SK-N-SH treated with all-trans-retinoic acid at 6 μM for 48 hours (cell line): ENCODE measurements around the gene MYL10.

ENCODE experiments used
- ATAC-seq: fragments of 200-7000 bp; cut with Tn5 transposase; 3 replicates; pipeline ENCODE4 v1.9.1; 2020; ENCODE audit warnings: mild to moderate bottlenecking, moderate library complexity
- ARNTL ChIP-seq: fragments of 450-650 bp; formaldehyde crosslinking; IDR thresholded peaks from 2 replicates; pipeline ENCODE4 v1.5.0; 2020; ENCODE audit warnings: low read depth, mild to moderate bottlenecking, moderate library complexity, borderline replicate concordance
- BACH2 ChIP-seq: fragments of 250-450 bp; sonication (Bioruptor Pico); IDR thresholded peaks from 2 replicates; pipeline ENCODE4 v1.9.0; 2021; ENCODE audit warnings: mild to moderate bottlenecking, borderline replicate concordance
- CREB5 ChIP-seq: fragments of 250-450 bp; sonication (Bioruptor Pico); IDR thresholded peaks from 2 replicates; pipeline ENCODE4 v1.5.1; 2020; ENCODE audit warnings: low read depth, mild to moderate bottlenecking, moderate library complexity
- CSDC2 ChIP-seq: fragments of 250-450 bp; sonication (Bioruptor Pico); IDR thresholded peaks from 2 replicates; pipeline ENCODE4 v1.5.0; 2020; ENCODE audit warnings: mild to moderate bottlenecking, moderate library complexity
- GLIS3 ChIP-seq: fragments of 250-450 bp; sonication (Bioruptor Pico); IDR thresholded peaks from 2 replicates; pipeline ENCODE4 v1.5.0; 2020; ENCODE audit warnings: mild to moderate bottlenecking, moderate library complexity
- ISL1 ChIP-seq: fragments of 250-450 bp; sonication (Bioruptor Pico); IDR thresholded peaks from 2 replicates; pipeline ENCODE4 v2.1.2; 2022; ENCODE audit warnings: mild to moderate bottlenecking, moderate library complexity
- PATZ1 ChIP-seq: fragments of 250-450 bp; sonication (Bioruptor Pico); IDR thresholded peaks from 2 replicates; pipeline ENCODE4 v1.8.0; 2020; ENCODE audit warnings: mild to moderate bottlenecking, moderate library complexity, borderline replicate concordance
- POU6F1 ChIP-seq: fragments of 250-450 bp; sonication (Bioruptor Pico); IDR thresholded peaks from 2 replicates; pipeline ENCODE4 v1.8.0; 2021; ENCODE audit warnings: low read depth, mild to moderate bottlenecking, moderate library complexity, borderline replicate concordance
- RARB ChIP-seq: fragments of 250-450 bp; sonication (Bioruptor Pico); IDR thresholded peaks from 2 replicates; pipeline ENCODE4 v1.8.0; 2021; ENCODE audit warnings: mild to moderate bottlenecking, moderate library complexity
- TOX ChIP-seq: fragments of 250-450 bp; sonication (Bioruptor Pico); IDR thresholded peaks from 2 replicates; pipeline ENCODE4 v1.8.0; 2021; ENCODE audit warnings: mild to moderate bottlenecking, moderate library complexity, borderline replicate concordance
- TSHZ2 ChIP-seq: fragments of 250-450 bp; sonication (Bioruptor Pico); IDR thresholded peaks from 2 replicates; pipeline ENCODE4 v1.5.0; 2020; ENCODE audit warnings: mild to moderate bottlenecking, moderate library complexity
- ZC3H10 ChIP-seq: fragments of 250-450 bp; sonication (Bioruptor Pico); IDR thresholded peaks from 2 replicates; pipeline ENCODE4 v1.5.1; 2021; ENCODE audit warnings: mild to moderate bottlenecking, moderate library complexity
- ZFP3 ChIP-seq: fragments of 250-450 bp; sonication (Bioruptor Pico); IDR thresholded peaks from 2 replicates; pipeline ENCODE4 v1.5.0; 2020; ENCODE audit warnings: mild to moderate bottlenecking, moderate library complexity
- ZFP30 ChIP-seq: fragments of 450-650 bp; formaldehyde crosslinking; IDR thresholded peaks from 2 replicates; pipeline ENCODE4 v1.5.0; 2022; ENCODE audit warnings: mild to moderate bottlenecking, moderate library complexity
- ZNF70 ChIP-seq: fragments of 450-650 bp; formaldehyde crosslinking; IDR thresholded peaks from 2 replicates; pipeline ENCODE4 v1.5.0; 2020; ENCODE audit warnings: mild to moderate bottlenecking, moderate library complexity
- ZNF8 ChIP-seq: fragments of 450-650 bp; formaldehyde crosslinking; IDR thresholded peaks from 2 replicates; pipeline ENCODE4 v1.5.0; 2020; ENCODE audit warnings: mild to moderate bottlenecking, moderate library complexity

The MYL10 gene

GRCh38 chr7:101602484-101603241 lies 26.4 kb downstream of the MYL10 start:
- ATAC-seq: peak; percentile 99
- TF ChIP-seq RARB (CRISPR knock-in tag) (no peak), ARNTL (CRISPR knock-in tag) (no peak), ZNF70 (CRISPR knock-in tag) (no peak), CSDC2 (no peak), POU6F1 (CRISPR knock-in tag) (no peak), ZC3H10 (CRISPR knock-in tag) (no peak), ISL1 (no peak), TSHZ2 (CRISPR knock-in tag) (no peak), CREB5 (CRISPR knock-in tag) (no peak), GLIS3 (CRISPR knock-in tag) (no peak), TOX (no peak), ZFP3 (no peak), ZFP30 (CRISPR knock-in tag) (no peak)

GRCh38 chr7:101602082-101602481 lies 27.0 kb downstream of the MYL10 start:
- peak; percentile 26 for ATAC-seq
- no peak for TF ChIP-seq TSHZ2 (CRISPR knock-in tag)
- no peak for TF ChIP-seq PATZ1 (CRISPR knock-in tag)

GRCh38 chr7:101599787-101600186 lies 29.3 kb downstream of the MYL10 start:
- ATAC-seq: no peak
- TF ChIP-seq PATZ1 (CRISPR knock-in tag) (no peak), ZC3H10 (CRISPR knock-in tag) (no peak), BACH2 (no peak), TSHZ2 (CRISPR knock-in tag) (no peak), ZNF8 (CRISPR knock-in tag) (no peak), ZFP3 (no peak), CREB5 (CRISPR knock-in tag) (no peak), ARNTL (CRISPR knock-in tag) (no peak), GLIS3 (CRISPR knock-in tag) (no peak)
